ENCODE measurements around the gene ERICH2.

Gene ERICH2

DNA sequence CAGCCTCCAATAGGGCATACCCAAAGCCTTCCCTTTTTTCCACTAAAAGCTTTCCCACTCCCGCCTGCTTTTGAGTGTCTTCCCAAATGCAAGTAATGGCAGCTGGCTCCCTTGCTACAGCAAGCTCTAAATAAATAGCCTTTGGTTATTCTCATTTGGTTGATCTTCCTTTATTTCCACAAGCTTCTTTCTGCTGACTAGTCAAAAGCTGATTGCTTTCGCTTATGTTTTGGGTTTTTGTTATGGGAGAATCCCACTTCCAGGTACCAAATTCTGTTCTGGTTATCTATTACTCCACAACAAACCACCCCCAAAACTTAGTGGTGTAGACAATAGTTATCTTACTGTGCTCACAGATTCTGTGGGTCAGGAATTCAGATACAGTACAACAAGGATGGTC lies 32.8 kb upstream of the ERICH2 start:
- no peak for DNase-seq (ENCODE audit: low read depth)
- H3K4me3 ChIP-seq (ENCODE audit: low read depth, low read length): no peak overlapping the region
- TF ChIP-seq, protein P1, sequence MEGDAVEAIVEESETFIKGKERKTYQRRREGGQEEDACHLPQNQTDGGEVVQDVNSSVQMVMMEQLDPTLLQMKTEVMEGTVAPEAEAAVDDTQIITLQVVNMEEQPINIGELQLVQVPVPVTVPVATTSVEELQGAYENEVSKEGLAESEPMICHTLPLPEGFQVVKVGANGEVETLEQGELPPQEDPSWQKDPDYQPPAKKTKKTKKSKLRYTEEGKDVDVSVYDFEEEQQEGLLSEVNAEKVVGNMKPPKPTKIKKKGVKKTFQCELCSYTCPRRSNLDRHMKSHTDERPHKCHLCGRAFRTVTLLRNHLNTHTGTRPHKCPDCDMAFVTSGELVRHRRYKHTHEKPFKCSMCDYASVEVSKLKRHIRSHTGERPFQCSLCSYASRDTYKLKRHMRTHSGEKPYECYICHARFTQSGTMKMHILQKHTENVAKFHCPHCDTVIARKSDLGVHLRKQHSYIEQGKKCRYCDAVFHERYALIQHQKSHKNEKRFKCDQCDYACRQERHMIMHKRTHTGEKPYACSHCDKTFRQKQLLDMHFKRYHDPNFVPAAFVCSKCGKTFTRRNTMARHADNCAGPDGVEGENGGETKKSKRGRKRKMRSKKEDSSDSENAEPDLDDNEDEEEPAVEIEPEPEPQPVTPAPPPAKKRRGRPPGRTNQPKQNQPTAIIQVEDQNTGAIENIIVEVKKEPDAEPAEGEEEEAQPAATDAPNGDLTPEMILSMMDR (IDR thresholded peaks at IDR 0.05; ENCODE audit: insufficient read depth, low read depth, low read length, missing control alignments): no peak

GRCh38 chr2:170737821-170738220 lies 32.4 kb upstream of the ERICH2 start:
- TF ChIP-seq, protein P1 (IDR thresholded peaks at IDR 0.05; ENCODE audit: insufficient read depth, low read depth, low read length, missing control alignments): no peak
- H3K4me3 ChIP-seq (ENCODE audit: low read depth, low read length): no peak overlapping the region
- no peak for DNase-seq (ENCODE audit: low read depth)

- TF ChIP-seq, protein P1 (IDR thresholded peaks at IDR 0.05; ENCODE audit: insufficient read depth, low read depth, low read length, missing control alignments): no peak
- no peak for DNase-seq (ENCODE audit: low read depth)
- no peak overlapping the region for H3K4me3 ChIP-seq (ENCODE audit: low read depth, low read length)
Measured at GRCh38 chr2:170739048-170739447, 31.1 kb upstream of the ERICH2 start.

GRCh38 chr2:170739507-170740046 lies 30.6 kb upstream of the ERICH2 start:
- TF ChIP-seq, protein P1 (IDR thresholded peaks at IDR 0.05; ENCODE audit: insufficient read depth, low read depth, low read length, missing control alignments): no peak

DNA sequence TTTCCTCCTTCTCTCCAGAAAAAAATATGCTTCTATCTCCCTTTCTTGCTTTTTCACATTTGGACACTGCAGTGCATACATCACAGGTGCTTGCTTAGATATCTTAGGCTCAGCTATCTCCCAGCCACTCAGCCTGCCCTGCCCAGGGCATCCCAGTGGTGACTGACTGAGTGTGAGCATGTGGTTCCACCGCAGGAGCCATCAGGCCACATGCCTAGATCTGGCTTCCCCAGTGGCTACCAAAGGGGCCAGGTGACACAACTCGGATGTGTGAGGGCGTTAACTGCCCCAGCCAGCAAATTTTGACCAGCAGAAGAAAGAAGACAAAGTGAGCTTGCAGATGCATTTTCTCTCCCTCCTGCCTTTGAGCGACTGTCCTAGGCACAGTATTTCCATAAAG lies 29.5 kb upstream of the ERICH2 start:
- H3K4me3 ChIP-seq (ENCODE audit: low read depth, low read length): no peak overlapping the region
- DNase-seq (ENCODE audit: low read depth): no peak
- TF ChIP-seq, protein P1 (IDR thresholded peaks at IDR 0.05; ENCODE audit: insufficient read depth, low read depth, low read length, missing control alignments): no peak

More at GRCh38 chr2:170739507-170740046, 30.6 kb upstream of the ERICH2 start:
- DNase-seq (ENCODE audit: low read depth): no peak
- no peak overlapping the region for H3K4me3 ChIP-seq (ENCODE audit: low read depth, low read length)

GRCh38 chr2:170742000-170742399 lies 28.2 kb upstream of the ERICH2 start:
- no peak overlapping the region for H3K4me3 ChIP-seq (ENCODE audit: low read depth, low read length)
- no peak for DNase-seq (ENCODE audit: low read depth)
- TF ChIP-seq, protein P1 (IDR thresholded peaks at IDR 0.05; ENCODE audit: insufficient read depth, low read depth, low read length, missing control alignments): no peak

- no peak for DNase-seq (ENCODE audit: low read depth)
- TF ChIP-seq, protein P1 (IDR thresholded peaks at IDR 0.05; ENCODE audit: insufficient read depth, low read depth, low read length, missing control alignments): no peak
- no peak overlapping the region for H3K4me3 ChIP-seq (ENCODE audit: low read depth, low read length)
Measured at GRCh38 chr2:170742896-170743529, 27.2 kb upstream of the ERICH2 start.

Measured in GM12865 (cell line).